Activated CD4-positive, alpha-beta T cell treated with anti-CD3 and anti-CD28 coated beads for 1 hour (primary cell): ENCODE data around the gene CTDP1.
"Not testable (repeated sequence)": the region's sequence is repeated elsewhere in the genome, so short reads cannot be mapped to it uniquely, and the experiment has no call there.

Experiments used
- DNase-seq: peaks from one replicate; pipeline ENCODE4 v3.0.0-alpha.2; 2020

Gene CTDP1

DNA sequence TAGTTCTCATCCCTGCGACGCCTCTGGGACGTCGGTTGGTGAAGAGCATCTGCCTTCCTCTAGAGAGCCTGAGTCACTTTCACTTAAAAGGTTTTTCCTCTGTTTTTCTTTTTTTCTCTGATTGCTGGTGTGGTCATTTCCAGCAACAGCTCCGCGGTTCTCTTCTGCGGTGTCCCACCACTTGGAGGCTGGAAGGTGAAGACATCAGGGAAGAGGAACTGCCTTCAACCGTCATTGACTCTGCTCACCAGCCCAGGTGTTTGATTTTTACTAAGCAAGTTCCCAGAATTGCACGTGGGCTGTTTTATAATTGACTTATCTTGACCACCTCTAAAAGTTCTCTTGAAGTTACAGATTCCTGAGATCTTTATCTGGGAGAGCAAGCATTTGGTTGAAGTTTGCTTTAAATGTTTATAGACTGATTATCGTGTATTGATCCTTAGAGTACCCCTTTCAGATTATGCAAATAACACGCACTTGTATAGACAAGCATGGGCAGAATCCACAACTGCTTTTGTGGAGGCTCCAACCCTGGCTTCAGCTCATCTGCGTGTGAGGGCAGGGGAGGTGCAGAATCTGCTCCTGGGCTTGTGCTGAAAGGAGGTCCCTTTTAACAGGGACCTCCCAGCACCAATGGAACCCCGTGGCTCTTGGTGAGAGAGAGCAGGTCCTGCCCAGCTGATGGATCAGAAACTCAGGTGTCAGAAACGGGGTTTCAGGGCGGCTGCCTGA is 3.5 kb downstream of the CTDP1 start:
- DNase-seq: no peak

GRCh38 chr18:79683626-79684282 is 4.2 kb downstream of the CTDP1 start:
- no peak for DNase-seq

GRCh38 chr18:79684283-79684631 is 4.7 kb downstream of the CTDP1 start:
- DNase-seq: no peak

- DNase-seq: no peak
Observed at GRCh38 chr18:79684787-79685186, 5.2 kb downstream of the CTDP1 start.

GRCh38 chr18:79685281-79685680 is 5.7 kb downstream of the CTDP1 start:
- DNase-seq: no peak

DNA sequence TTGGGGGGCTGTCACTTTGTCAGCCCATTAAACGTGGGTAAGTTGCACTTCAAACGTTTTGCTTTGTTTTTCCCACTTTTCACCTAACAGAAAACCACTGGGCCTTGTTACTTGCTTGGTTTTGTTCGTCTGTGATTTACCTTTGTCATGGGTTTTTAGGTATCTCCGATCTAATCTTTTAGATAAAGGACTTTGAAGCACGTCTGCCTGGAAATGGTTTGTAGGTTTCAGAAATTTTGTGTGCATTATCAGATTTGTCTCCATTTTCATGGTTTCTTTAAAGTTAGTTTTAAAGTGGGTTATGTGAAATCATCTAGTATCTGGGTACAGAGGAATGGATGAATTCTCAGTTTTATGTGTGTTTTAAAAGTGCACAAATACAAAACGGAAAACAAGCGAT is 6.4 kb downstream of the CTDP1 start:
- no peak for DNase-seq

DNA sequence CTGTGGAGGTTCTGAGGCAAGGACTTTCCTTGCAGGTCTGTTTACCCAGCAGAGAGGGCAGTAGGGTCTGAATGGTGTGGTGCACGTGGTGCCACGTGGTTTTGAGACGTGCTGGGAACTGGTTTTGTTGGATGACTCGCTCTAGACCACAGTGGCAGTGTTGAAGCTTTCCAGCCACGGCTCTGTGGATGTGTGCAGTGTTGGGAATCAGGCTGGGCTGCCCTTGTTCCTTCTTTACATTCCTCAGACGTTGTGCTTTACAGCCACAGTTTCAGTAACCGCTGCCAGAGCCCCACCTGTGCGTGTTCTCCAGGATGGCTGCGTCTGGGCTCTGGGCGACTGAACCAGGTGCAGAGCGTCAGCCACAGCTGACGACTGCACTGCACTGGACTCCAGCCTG is 8.2 kb downstream of the CTDP1 start:
- no peak for DNase-seq

GRCh38 chr18:79690071-79690470 is 10.5 kb downstream of the CTDP1 start:
- DNase-seq: no peak

- DNase-seq: no peak
Observed at GRCh38 chr18:79690586-79691482, 11.2 kb downstream of the CTDP1 start.

- no peak for DNase-seq
Observed at GRCh38 chr18:79692056-79692455, 12.5 kb downstream of the CTDP1 start.

DNA sequence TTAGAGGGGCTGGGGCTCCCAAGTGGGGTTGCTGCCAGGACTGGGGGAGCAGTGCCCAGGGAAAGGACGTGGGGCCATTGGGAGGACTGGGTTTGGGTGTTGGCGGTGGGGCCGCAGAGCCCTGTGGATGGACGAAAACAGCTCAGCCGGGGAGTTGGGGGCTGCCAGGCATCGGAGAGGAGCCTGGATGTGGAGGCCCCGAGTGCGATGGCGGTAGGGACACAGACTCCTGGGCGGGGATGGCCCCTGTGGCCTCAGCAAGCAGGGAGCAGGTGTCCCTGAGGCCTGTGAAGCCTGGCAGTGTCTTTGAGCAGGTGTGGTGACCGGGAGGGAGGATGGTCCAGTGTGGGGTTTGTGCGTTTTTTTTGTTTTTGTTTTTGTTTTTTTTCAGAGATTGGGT is 13.3 kb downstream of the CTDP1 start:
- no peak for DNase-seq

DNA sequence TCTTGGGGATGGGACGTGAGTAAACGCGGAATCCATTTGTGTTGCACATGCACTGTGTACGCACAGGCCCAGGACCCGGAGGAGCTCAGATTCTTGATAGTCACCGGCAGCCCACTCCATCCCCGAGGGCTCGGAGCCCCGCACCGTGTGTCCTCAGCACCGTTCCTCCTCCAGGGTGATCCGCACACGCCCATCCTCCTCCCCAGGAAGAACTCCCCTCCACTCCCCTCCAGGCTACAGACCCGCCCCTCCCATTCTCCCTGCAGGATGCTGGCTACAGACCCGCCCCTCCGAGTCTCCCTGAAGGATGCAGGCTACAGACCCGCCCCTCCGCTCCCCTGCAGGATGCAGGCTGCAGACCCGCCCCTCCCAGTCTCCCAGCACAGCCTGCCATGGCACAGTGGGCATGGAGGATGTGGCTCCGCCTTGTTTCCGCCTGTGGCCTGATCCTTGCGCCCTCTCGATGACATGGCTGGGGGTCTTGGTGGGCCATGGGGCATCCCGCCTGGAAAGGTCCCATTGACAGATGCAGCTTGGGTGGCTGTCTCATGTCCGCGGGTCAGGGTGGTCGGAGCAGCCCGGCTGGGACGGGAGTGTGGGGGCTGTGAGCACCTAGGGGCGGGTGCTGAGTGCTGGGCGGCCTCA is 14.1 kb downstream of the CTDP1 start:
- DNase-seq: no peak

DNA sequence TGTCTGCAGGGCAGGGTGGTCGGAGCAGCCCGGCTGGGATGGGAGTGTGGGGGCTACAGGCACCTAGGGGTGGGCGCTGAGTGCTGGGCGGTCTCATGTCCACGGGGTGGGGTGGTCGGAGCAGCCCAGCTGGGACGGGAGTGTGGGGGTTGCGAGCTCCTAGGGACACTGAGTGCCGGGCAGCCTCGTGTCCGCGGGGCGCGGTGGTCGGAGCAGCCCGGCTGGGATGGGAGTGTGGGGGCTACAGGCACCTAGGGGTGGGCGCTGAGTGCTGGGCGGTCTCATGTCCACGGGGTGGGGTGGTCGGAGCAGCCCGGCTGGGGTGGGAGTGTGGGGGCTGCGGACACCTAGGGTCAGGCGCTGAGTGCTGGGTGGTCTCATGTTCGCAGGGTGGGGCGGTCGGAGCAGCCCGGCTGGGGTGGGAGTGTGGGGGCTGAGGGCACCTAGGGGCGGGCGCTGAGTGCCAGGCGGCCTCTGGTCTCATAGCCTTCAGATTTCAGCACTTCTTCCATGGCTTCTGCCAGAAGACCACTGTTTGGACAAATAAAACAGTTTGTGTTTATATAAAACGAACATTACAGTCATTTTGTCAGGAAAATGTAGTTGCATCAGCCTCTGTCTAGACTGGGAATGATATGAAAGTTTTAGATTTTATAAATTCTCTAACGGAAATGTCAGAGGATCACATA is 14.7 kb downstream of the CTDP1 start:
- not testable (repeated sequence) for DNase-seq

GRCh38 chr18:79694895-79695213 is 15.3 kb downstream of the CTDP1 start:
- DNase-seq: no peak

DNA sequence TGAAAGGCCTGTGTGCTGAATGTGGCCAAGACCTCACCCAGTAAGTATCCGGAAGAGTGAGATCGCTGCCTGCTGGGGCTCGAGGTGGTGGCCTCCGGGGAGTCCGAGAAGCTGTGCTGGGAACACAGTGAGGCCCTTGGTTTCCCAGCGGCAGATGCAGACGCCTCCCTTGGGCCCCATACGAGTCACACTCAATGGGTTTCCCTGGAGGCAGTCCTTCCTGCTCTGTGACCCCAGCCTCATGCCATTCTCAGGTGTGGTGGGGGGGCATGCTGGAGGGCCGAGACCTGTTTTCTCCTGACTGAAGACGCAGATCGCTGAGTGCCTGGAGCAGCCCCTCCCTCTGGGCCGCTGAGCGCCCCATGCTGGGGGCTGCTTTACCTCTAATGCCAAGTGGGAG is 15.7 kb downstream of the CTDP1 start:
- no peak for DNase-seq

DNA sequence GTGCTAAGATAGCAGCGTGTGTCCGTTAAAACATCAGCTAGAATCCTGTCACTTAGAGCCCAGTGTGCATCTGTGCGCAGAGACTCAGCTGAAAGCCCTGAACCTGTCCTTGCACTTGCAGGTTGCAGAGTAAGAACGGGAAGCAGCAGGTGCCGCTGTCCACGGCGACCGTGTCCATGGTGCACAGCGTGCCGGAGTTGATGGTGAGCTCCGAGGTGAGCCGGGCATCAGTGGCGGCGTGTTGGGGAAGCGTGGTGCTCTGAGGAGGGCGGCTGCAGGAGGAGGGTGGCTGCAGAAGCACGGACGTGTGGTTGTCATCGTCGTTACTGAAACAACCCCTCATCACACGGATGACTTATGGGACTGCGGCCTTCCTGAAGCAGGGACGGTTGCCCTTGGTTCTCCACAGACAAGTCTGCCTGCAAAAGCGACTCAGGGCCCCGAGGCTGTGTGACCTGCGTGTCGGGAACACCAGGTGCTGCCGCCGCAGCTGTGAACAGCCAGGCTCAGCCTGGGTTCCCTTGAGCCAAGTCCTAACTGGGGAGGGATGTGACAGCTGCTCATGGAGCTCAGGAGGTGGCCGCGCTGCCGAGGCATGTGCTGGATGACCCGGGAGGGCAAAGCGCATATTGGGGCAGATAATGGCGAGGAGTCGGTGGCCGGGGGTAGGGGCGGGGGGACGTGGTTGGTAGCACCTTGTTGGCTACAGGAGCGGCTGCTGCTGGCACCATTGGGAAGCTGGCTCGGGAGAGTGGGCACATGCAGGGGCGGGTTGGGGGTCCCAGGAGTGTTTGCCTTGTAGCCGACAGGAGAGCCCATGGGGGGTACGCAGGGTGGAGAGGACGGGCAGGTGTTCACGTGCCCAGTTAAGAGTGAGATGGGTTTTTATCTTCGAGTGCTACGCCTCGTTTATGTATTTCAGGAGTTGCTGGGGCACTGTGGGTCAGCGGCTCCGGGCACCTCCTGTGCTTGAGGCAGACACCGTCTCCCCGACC is 16.6 kb downstream of the CTDP1 start:
- DNase-seq: no peak

DNA sequence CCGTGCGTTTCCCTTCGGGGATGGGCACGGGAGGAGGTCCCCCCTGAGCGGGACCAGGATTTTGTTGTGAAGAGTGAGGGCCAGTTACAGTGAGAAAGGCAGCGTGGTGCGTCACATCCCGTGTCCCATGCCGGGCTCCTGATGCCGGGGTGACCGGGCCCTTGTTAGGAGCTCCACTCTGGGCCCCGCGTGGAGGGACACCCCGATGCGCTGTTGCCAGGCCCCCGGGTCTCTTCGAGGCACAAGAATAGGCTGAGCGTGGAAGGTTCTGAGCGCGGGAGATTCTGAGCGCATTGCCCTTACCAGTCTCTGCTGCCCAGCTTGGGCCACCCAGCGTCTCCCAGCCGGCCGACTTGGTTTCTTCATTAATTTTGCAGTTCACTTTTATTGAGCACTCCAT is 17.6 kb downstream of the CTDP1 start:
- no peak for DNase-seq

GRCh38 chr18:79697976-79698375 is 18.4 kb downstream of the CTDP1 start:
- no peak for DNase-seq

DNA sequence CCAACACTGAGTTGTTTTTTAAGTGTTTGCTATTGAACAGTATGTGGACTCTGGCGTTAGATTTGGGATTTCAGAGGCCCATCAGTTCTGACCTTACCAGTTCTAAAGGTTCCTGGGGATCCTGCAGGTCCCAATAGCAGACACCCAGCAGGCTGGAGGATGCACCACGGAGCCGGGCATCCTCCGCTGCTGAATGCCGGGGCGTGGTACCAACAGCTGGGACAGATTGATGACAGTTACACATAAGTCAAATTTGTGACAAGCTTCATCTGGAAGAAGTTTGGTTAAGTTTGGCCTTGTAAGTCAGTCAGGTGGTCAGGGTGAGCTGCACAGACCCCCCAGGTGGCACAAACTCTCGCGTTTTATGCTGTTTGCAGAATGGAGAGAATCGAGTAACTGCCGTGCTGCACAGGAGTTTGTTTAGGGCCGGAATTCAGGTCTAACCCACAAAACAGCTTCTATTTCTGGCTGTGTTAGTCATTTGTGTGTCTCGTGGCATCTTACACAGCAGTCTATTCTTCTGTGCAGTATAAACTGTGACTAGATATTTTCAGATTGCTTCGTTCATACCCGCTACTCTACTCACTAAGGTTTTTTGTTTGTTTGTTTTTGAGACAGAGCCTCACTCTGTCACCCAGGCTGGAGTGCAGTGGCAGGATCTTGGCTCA is 19.2 kb downstream of the CTDP1 start:
- DNase-seq: no peak

GRCh38 chr18:79699653-79700052 is 20.1 kb downstream of the CTDP1 start:
- no peak for DNase-seq

GRCh38 chr18:79702906-79703305 is 23.3 kb downstream of the CTDP1 start:
- no peak for DNase-seq
